Choroid plexus epithelial cell (primary cell): Measurements from ENCODE around the gene TBCE.

ENCODE experiments used
- DNase-seq: peaks from one replicate; pipeline ENCODE4 v3.0.0-alpha.2; 2010; ENCODE audit warnings: low read depth
- H3K4me3 ChIP-seq: 2 replicates; pipeline ENCODE4 v1.5.1; 2011; ENCODE audit warnings: low read depth, mild to moderate bottlenecking, control low read depth, low read length, moderate library complexity
- CTCF ChIP-seq: conservative IDR thresholded peaks from 2 replicates; pipeline ENCODE4 v1.5.1; 2011; ENCODE audit warnings: low read depth, mild to moderate bottlenecking, control low read depth, inconsistent platforms, low read length, moderate library complexity

The TBCE gene

GRCh38 chr1:235434001-235434400, 66.8 kb downstream of the TBCE start:
- no peak overlapping the region for H3K4me3 ChIP-seq
- DNase-seq = no peak
- TF ChIP-seq CTCF = no peak

- DNase-seq = no peak
- H3K4me3 ChIP-seq = no peak overlapping the region
- no peak for TF ChIP-seq CTCF
Observed at GRCh38 chr1:235441159-235441685, 74.0 kb downstream of the TBCE start.

GRCh38 chr1:235442788-235443429, 75.7 kb downstream of the TBCE start:
- H3K4me3 ChIP-seq = no peak overlapping the region
- peak; percentile 79 for DNase-seq
- TF ChIP-seq CTCF = no peak

- DNase-seq = no peak
- TF ChIP-seq CTCF = no peak
- no peak overlapping the region for H3K4me3 ChIP-seq
Observed at GRCh38 chr1:235448616-235449015, 81.4 kb downstream of the TBCE start.

GRCh38 chr1:235450433-235450832, 83.2 kb downstream of the TBCE start:
- DNase-seq = no peak
- no peak overlapping the region for H3K4me3 ChIP-seq
- TF ChIP-seq CTCF = no peak

- DNase-seq = peak; percentile 16
- no peak overlapping the region for H3K4me3 ChIP-seq
- TF ChIP-seq CTCF = no peak
Observed at GRCh38 chr1:235450886-235451483, 83.8 kb downstream of the TBCE start.

GRCh38 chr1:235454021-235454420, 86.8 kb downstream of the TBCE start:
- no peak for DNase-seq
- TF ChIP-seq CTCF = no peak

More at GRCh38 chr1:235454021-235454420, 86.8 kb downstream of the TBCE start:
- no peak overlapping the region for H3K4me3 ChIP-seq
